ENCODE measurements around the gene NAPEPLD. TPM values are rescaled to one million over a fixed set of nuclear protein-coding genes. Genes with fewer than 3 reads are reported as not detected.

Gene NAPEPLD
- total and polyA plus RNA-seq, 2 experiments from 2014 or later: 9.4 to 10.7 TPM

DNA sequence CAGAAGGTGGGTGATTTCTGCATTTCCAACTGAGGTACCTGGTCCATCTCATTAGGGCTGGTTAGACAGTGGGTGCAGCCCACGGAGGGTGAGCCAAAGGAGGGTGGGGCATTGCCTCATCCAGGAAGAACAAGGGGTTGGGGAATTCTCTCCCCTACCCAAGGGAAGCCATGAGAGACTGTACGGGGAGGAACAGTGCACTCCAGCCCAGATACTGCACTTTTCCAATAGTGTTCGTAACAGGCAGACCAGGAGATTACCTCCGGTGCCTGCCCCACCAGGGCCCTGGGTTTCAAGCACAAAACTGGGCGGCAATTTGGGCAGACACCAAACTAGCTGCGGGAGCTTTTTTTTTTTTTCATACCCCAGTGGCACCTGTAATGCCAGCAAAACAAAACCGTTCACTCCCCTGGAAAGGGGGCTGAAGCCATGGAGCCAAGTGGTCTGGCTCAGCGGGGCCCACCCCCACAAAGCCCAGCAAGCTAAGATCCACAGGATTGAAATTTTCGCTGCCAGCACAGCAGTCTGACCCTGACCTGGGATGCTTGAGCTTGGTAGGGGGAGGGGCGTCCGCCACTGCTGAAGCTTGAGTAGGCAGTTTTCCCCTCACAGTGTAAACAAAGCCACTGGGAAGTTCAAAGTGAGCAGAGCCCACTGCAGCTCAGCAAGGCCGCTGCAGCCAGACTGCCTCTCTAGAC lies 42.7 kb downstream of the NAPEPLD start:
- Histone ChIP-seq H3K4me3 (0 out of 2 replicates have a peak overlapping the region, but pooled peaks have one; percentile 30), H3K9me2 (ENCODE audit: insufficient read depth) (no peaks in the 10 kb centered on the region), H3K27me3 (ENCODE audit: insufficient read depth) (no peaks in the 10 kb centered on the region), H3K36me3 (ENCODE audit: insufficient read depth) (no peaks in the 10 kb centered on the region), H3F3A (replicated peaks; ENCODE audit: low read depth) (no peaks in the 10 kb centered on the region), H3K4me1 (ENCODE audit: insufficient read depth) (peaks cover 9% of the 10 kb centered on the region; the same call in 1 of the 2 replicates), H3K4me2 (peak overlapping the region; percentile 72), H2AFZ (no peak overlapping the region), H3K79me2 (replicated peaks; ENCODE audit: insufficient read depth) (no peaks in the 10 kb centered on the region), H3K27ac (ENCODE audit: low read depth) (no peak overlapping the region), H4K20me1 (replicated peaks; ENCODE audit: insufficient read depth) (no peaks in the 10 kb centered on the region; the same call in 1 of the 2 replicates)
- H3K4me1 Mint-ChIP-seq: peaks cover 17% of the 10 kb centered on the region
- no peaks in the 10 kb centered on the region for H3K27me3 Mint-ChIP-seq (ENCODE audit: insufficient read depth, low read depth, poor library complexity)
- TF ChIP-seq ZNF331 (CRISPR knock-in tag; IDR thresholded peaks at IDR 0.05; ENCODE audit: low read depth) (no peak), POLR2AphosphoS5 (IDR thresholded peaks at IDR 0.05; ENCODE audit: low read depth) (no peak), CREB1 (CRISPR knock-in tag; IDR thresholded peaks at IDR 0.05; ENCODE audit: low read depth) (no peak), EZH2 (IDR thresholded peaks at IDR 0.05; ENCODE audit: low read depth, unreplicated experiment) (no peak), ZNF114 (CRISPR knock-in tag; IDR thresholded peaks at IDR 0.05) (no peak), JUNB (IDR thresholded peaks at IDR 0.05; ENCODE audit: unreplicated experiment) (no peak), EZH2phosphoT487 (IDR thresholded peaks at IDR 0.05; ENCODE audit: unreplicated experiment) (no peak), NANOG (IDR thresholded peaks at IDR 0.05; ENCODE audit: borderline replicate concordance) (no peak), STAT1 (IDR thresholded peaks at IDR 0.05; ENCODE audit: unreplicated experiment) (no peak)
- TF ChIP-seq, protein P1, sequence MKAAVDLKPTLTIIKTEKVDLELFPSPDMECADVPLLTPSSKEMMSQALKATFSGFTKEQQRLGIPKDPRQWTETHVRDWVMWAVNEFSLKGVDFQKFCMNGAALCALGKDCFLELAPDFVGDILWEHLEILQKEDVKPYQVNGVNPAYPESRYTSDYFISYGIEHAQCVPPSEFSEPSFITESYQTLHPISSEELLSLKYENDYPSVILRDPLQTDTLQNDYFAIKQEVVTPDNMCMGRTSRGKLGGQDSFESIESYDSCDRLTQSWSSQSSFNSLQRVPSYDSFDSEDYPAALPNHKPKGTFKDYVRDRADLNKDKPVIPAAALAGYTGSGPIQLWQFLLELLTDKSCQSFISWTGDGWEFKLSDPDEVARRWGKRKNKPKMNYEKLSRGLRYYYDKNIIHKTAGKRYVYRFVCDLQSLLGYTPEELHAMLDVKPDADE (IDR thresholded peaks at IDR 0.05): no peak
- TF ChIP-seq, protein P2, sequence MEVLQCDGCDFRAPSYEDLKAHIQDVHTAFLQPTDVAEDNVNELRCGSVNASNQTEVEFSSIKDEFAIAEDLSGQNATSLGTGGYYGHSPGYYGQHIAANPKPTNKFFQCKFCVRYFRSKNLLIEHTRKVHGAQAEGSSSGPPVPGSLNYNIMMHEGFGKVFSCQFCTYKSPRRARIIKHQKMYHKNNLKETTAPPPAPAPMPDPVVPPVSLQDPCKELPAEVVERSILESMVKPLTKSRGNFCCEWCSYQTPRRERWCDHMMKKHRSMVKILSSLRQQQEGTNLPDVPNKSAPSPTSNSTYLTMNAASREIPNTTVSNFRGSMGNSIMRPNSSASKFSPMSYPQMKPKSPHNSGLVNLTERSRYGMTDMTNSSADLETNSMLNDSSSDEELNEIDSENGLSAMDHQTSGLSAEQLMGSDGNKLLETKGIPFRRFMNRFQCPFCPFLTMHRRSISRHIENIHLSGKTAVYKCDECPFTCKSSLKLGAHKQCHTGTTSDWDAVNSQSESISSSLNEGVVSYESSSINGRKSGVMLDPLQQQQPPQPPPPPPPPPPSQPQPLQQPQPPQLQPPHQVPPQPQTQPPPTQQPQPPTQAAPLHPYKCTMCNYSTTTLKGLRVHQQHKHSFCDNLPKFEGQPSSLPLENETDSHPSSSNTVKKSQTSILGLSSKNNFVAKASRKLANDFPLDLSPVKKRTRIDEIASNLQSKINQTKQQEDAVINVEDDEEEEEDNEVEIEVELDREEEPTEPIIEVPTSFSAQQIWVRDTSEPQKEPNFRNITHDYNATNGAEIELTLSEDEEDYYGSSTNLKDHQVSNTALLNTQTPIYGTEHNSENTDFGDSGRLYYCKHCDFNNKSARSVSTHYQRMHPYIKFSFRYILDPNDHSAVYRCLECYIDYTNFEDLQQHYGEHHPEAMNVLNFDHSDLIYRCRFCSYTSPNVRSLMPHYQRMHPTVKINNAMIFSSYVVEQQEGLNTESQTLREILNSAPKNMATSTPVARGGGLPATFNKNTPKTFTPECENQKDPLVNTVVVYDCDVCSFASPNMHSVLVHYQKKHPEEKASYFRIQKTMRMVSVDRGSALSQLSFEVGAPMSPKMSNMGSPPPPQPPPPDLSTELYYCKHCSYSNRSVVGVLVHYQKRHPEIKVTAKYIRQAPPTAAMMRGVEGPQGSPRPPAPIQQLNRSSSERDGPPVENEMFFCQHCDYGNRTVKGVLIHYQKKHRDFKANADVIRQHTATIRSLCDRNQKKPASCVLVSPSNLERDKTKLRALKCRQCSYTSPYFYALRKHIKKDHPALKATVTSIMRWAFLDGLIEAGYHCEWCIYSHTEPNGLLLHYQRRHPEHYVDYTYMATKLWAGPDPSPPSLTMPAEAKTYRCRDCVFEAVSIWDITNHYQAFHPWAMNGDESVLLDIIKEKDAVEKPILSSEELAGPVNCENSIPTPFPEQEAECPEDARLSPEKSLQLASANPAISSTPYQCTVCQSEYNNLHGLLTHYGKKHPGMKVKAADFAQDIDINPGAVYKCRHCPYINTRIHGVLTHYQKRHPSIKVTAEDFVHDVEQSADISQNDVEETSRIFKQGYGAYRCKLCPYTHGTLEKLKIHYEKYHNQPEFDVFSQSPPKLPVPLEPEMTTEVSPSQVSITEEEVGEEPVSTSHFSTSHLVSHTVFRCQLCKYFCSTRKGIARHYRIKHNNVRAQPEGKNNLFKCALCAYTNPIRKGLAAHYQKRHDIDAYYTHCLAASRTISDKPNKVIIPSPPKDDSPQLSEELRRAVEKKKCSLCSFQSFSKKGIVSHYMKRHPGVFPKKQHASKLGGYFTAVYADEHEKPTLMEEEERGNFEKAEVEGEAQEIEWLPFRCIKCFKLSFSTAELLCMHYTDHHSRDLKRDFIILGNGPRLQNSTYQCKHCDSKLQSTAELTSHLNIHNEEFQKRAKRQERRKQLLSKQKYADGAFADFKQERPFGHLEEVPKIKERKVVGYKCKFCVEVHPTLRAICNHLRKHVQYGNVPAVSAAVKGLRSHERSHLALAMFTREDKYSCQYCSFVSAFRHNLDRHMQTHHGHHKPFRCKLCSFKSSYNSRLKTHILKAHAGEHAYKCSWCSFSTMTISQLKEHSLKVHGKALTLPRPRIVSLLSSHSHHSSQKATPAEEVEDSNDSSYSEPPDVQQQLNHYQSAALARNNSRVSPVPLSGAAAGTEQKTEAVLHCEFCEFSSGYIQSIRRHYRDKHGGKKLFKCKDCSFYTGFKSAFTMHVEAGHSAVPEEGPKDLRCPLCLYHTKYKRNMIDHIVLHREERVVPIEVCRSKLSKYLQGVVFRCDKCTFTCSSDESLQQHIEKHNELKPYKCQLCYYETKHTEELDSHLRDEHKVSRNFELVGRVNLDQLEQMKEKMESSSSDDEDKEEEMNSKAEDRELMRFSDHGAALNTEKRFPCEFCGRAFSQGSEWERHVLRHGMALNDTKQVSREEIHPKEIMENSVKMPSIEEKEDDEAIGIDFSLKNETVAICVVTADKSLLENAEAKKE (CRISPR knock-in tag; IDR thresholded peaks at IDR 0.05): no peak
- TF ChIP-seq, protein P3, sequence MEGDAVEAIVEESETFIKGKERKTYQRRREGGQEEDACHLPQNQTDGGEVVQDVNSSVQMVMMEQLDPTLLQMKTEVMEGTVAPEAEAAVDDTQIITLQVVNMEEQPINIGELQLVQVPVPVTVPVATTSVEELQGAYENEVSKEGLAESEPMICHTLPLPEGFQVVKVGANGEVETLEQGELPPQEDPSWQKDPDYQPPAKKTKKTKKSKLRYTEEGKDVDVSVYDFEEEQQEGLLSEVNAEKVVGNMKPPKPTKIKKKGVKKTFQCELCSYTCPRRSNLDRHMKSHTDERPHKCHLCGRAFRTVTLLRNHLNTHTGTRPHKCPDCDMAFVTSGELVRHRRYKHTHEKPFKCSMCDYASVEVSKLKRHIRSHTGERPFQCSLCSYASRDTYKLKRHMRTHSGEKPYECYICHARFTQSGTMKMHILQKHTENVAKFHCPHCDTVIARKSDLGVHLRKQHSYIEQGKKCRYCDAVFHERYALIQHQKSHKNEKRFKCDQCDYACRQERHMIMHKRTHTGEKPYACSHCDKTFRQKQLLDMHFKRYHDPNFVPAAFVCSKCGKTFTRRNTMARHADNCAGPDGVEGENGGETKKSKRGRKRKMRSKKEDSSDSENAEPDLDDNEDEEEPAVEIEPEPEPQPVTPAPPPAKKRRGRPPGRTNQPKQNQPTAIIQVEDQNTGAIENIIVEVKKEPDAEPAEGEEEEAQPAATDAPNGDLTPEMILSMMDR (conservative IDR thresholded peaks at IDR 0.05; ENCODE audit: low read depth in 2 of 2): no peak
- TF ChIP-seq, protein P4, sequence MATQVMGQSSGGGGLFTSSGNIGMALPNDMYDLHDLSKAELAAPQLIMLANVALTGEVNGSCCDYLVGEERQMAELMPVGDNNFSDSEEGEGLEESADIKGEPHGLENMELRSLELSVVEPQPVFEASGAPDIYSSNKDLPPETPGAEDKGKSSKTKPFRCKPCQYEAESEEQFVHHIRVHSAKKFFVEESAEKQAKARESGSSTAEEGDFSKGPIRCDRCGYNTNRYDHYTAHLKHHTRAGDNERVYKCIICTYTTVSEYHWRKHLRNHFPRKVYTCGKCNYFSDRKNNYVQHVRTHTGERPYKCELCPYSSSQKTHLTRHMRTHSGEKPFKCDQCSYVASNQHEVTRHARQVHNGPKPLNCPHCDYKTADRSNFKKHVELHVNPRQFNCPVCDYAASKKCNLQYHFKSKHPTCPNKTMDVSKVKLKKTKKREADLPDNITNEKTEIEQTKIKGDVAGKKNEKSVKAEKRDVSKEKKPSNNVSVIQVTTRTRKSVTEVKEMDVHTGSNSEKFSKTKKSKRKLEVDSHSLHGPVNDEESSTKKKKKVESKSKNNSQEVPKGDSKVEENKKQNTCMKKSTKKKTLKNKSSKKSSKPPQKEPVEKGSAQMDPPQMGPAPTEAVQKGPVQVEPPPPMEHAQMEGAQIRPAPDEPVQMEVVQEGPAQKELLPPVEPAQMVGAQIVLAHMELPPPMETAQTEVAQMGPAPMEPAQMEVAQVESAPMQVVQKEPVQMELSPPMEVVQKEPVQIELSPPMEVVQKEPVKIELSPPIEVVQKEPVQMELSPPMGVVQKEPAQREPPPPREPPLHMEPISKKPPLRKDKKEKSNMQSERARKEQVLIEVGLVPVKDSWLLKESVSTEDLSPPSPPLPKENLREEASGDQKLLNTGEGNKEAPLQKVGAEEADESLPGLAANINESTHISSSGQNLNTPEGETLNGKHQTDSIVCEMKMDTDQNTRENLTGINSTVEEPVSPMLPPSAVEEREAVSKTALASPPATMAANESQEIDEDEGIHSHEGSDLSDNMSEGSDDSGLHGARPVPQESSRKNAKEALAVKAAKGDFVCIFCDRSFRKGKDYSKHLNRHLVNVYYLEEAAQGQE (IDR thresholded peaks at IDR 0.05; ENCODE audit: unreplicated experiment): no peak
- H3K36me3 Mint-ChIP-seq (ENCODE audit: low read depth): peaks cover 28% of the 10 kb centered on the region
- H3K27ac Mint-ChIP-seq: peak overlapping the region; percentile 35; the same call in 1 of the 2 replicates
- DNase-seq (ENCODE audit: low spot score) (peak; percentile 83), ATAC-seq (peak; percentile 96)
- H3K4me3 Mint-ChIP-seq: no peak overlapping the region; the same call in 2 of the 3 replicates
- no peaks in the 10 kb centered on the region; the same call in 2 of the 3 replicates for H3K9me3 Mint-ChIP-seq

Data from GM23338 (cell line).